ENCODE data around the gene TEX13D. TPM values are rescaled to one million over a fixed set of nuclear protein-coding genes. Genes with fewer than 3 reads are reported as not detected.

The TEX13D gene
- total and polyA plus RNA-seq, 2 of the 8 experiments (the other 6 are each of a cell fraction or from before 2014, with no cell fraction given): 0.03 to 0.07 TPM

- Histone ChIP-seq H3K79me1 (ENCODE audit: low read depth, low read length) (no peaks in the 10 kb centered on the region), H2AK5ac (ENCODE audit: low read depth, low read length) (no peak overlapping the region), H4K5ac (ENCODE audit: insufficient read length, low read depth, low read length) (no peak overlapping the region), H2AFZ (ENCODE audit: low read length) (no peak overlapping the region), H2BK12ac (ENCODE audit: low read depth, low read length) (no peak overlapping the region), H2BK120ac (replicated peaks; ENCODE audit: low read depth, low read length) (no peak overlapping the region), H3K4me2 (ENCODE audit: insufficient read depth in 1 of 2, low read depth in 2 of 2, low read length in 2 of 2) (no peak overlapping the region), H3K4me3 (ENCODE audit: extremely low read depth in 1 of 4, insufficient read depth in 2 of 4, low read depth in 3 of 4, low read length in 4 of 4) (no peak overlapping the region), H3K9me3 (ENCODE audit: insufficient read depth in 2 of 2, low read depth in 1 of 2, low read length in 1 of 2) (no peaks in the 10 kb centered on the region), H3K27me3 (replicated peaks in 1 of 4; ENCODE audit: control insufficient read depth in 3 of 4, extremely low read depth in 1 of 4, insufficient read depth in 3 of 4, low read length in 3 of 4) (no peaks in the 10 kb centered on the region), H3K23ac (ENCODE audit: insufficient read length) (no peak overlapping the region), H3K18ac (ENCODE audit: extremely low read depth, low read length) (no peak overlapping the region), H2BK20ac (ENCODE audit: low read length) (no peak overlapping the region), H3K36me3 (ENCODE audit: control insufficient read depth in 2 of 4, insufficient read depth in 4 of 4, low read length in 3 of 4) (no peaks in the 10 kb centered on the region), H4K91ac (replicated peaks; ENCODE audit: insufficient read length, low read length) (no peak overlapping the region), H3K79me2 (ENCODE audit: control insufficient read depth in 1 of 2, insufficient read depth in 2 of 2, low read length in 2 of 2) (no peaks in the 10 kb centered on the region), H3K27ac (ENCODE audit: low read depth, low read length) (no peak overlapping the region), H3K56ac (replicated peaks; ENCODE audit: insufficient read length, low read depth, low read length) (no peak overlapping the region), H3K4ac (replicated peaks; ENCODE audit: insufficient read length, low read depth, low read length) (no peak overlapping the region), H3K14ac (ENCODE audit: insufficient read length) (no peak overlapping the region), H3K23me2 (ENCODE audit: low read depth, low read length) (no peaks in the 10 kb centered on the region), H4K8ac (ENCODE audit: extremely low read depth, insufficient read depth, low read length) (no peak overlapping the region), H3K9ac (replicated peaks in 1 of 4; ENCODE audit: extremely low read depth in 1 of 4, low read depth in 3 of 4, low read length in 3 of 4) (no peak overlapping the region), H2BK5ac (ENCODE audit: low read depth, low read length) (no peak overlapping the region), H3K4me1 (replicated peaks in 1 of 4; ENCODE audit: control insufficient read depth in 3 of 4, insufficient read depth in 4 of 4, low read length in 3 of 4) (no peaks in the 10 kb centered on the region), H2BK15ac (ENCODE audit: low read length) (no peak overlapping the region), H4K20me1 (replicated peaks in 1 of 2; ENCODE audit: control insufficient read depth in 1 of 2, insufficient read depth in 2 of 2, low read length in 2 of 2) (no peaks in the 10 kb centered on the region)
- 87% methylated on average over 6 of the region's 6 CpGs; no CpG with 5 or more reads in 1 of the 2 experiments for WGBS, 2 experiments (ENCODE audit: extremely low coverage in 1 of 2, insufficient coverage in 1 of 2, insufficient read length in 1 of 2, insufficient replicate concordance in 2 of 2, low coverage in 1 of 2, low lambda C conversion rate in 2 of 2, missing lambda C conversion rate in 1 of 2)
- CTCF ChIA-PET (ENCODE audit: partially characterized antibody): interaction anchor here (0.6 kb wide), 2 partner anchors 195 to 241 kb away, joined by 3 to 4 read pairs; no protein-coding TSS in a partner anchor
- FAIRE-seq: no peak
- POLR2A ChIA-PET (ENCODE audit: partially characterized antibody): no interaction called here
- DNase-seq (ENCODE audit: low read depth in 1 of 2, low spot score in 2 of 2): no peak
- TF ChIP-seq JUND (IDR thresholded peaks at IDR 0.05; ENCODE audit: low read length) (no peak), YY1 (IDR thresholded peaks at IDR 0.05; ENCODE audit: low read depth, low read length) (no peak), SP4 (IDR thresholded peaks at IDR 0.05; ENCODE audit: low read length) (no peak), E2F6 (IDR thresholded peaks at IDR 0.05) (no peak)
These were observed 6.5 kb downstream of the TEX13D start for GRCh38 chrX:124338733-124339514.
